Mammary epithelial cell (primary cell): ENCODE data around the gene ART5.
"Not testable (repeated sequence)": the region's sequence is repeated elsewhere in the genome, so short reads cannot be mapped to it uniquely, and the experiment has no call there.

ENCODE experiments used
- EZH2 ChIP-seq: IDR thresholded peaks from 2 replicates; pipeline ENCODE4 v1.6.1; 2012; ENCODE audit warnings: low read length, inconsistent platforms, borderline replicate concordance
- TF ChIP-seq, protein P1 (sequence below), 2 donors: IDR thresholded peaks in 1 of 2; conservative IDR thresholded peaks in 1 of 2; 2 replicates each; pipeline ENCODE4 v1.5.1; 2011 to 2012; ENCODE audit warnings: inconsistent platforms in 2 of 2, low read length in 2 of 2, mild to moderate bottlenecking in 2 of 2, control low read depth in 1 of 2, low read depth in 1 of 2; ENCODE audit not compliant: insufficient read depth in 1 of 2; ENCODE audit errors: extremely low read depth in 1 of 2

DNA sequence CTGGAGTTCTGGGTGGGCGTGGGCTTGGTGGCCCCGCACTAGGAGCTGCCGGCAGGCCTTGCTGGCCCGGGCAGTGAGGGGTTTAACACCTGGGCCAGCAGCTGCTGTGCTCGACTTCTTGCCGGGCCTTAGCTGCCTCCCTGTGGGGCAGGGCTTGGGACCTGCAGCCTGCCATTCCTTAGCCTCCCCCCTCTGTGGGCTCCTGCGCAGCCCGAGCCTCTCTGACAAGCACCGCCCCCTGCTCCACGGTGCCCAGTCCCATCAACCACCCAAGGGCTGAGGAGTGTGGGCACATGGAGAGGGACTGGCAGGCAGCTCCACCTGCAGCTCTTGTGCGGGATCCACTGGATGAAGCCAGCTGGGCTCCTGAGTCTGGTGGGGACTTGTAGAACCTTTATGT lies 53.0 kb downstream of the ART5 start:
- TF ChIP-seq, protein P1, sequence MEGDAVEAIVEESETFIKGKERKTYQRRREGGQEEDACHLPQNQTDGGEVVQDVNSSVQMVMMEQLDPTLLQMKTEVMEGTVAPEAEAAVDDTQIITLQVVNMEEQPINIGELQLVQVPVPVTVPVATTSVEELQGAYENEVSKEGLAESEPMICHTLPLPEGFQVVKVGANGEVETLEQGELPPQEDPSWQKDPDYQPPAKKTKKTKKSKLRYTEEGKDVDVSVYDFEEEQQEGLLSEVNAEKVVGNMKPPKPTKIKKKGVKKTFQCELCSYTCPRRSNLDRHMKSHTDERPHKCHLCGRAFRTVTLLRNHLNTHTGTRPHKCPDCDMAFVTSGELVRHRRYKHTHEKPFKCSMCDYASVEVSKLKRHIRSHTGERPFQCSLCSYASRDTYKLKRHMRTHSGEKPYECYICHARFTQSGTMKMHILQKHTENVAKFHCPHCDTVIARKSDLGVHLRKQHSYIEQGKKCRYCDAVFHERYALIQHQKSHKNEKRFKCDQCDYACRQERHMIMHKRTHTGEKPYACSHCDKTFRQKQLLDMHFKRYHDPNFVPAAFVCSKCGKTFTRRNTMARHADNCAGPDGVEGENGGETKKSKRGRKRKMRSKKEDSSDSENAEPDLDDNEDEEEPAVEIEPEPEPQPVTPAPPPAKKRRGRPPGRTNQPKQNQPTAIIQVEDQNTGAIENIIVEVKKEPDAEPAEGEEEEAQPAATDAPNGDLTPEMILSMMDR (conservative IDR thresholded peaks at IDR 0.05 in 1 of 2, IDR thresholded peaks at IDR 0.05 in 1 of 2; ENCODE audit: extremely low read depth in 1 of 2, insufficient read depth in 1 of 2, low read depth in 1 of 2, low read length in 2 of 2): not testable (repeated sequence)
- TF ChIP-seq EZH2: not testable (repeated sequence)
